ENCODE measurements around the gene CTTN.
"Not testable (repeated sequence)": the region's sequence is repeated elsewhere in the genome, so short reads cannot be mapped to it uniquely, and the experiment has no call there.

Gene CTTN

GRCh38 chr11:70407814-70408213, 9.5 kb downstream of the CTTN start:
- no peak overlapping the region for H2BK15ac ChIP-seq (ENCODE audit: low read length)
- no peak overlapping the region for H2AFZ ChIP-seq (ENCODE audit: low read length)
- WGBS, 2 donors (ENCODE audit: extremely low coverage in 2 of 2, insufficient read length in 2 of 2, insufficient replicate concordance in 1 of 2) = no CpG with 5 or more reads among the region's 6 CpGs
- H3K27me3 ChIP-seq (ENCODE audit: control insufficient read depth in 3 of 3, insufficient read depth in 3 of 3, low read depth in 1 of 3, low read length in 3 of 3) = no peaks in the 10 kb centered on the region
- H3K18ac ChIP-seq (ENCODE audit: low read length) = no peak overlapping the region
- no peak overlapping the region for H2BK5ac ChIP-seq (ENCODE audit: low read length)
- H3K4me1 ChIP-seq (ENCODE audit: control insufficient read depth in 2 of 2, insufficient read depth in 1 of 2, low read depth in 1 of 2, low read length in 2 of 2) = peaks cover 0 to 5% of the 10 kb centered on the region in 2 donors
- H3K14ac ChIP-seq (ENCODE audit: low read length) = no peak overlapping the region
- H2BK120ac ChIP-seq (ENCODE audit: low read depth, low read length) = no peak overlapping the region
- H3K4me2 ChIP-seq (ENCODE audit: insufficient read depth, low read length, poor library complexity, severe bottlenecking) = no peak overlapping the region
- no peak overlapping the region for H3K23ac ChIP-seq (ENCODE audit: low read depth, low read length, poor library complexity)
- no peak overlapping the region for H3K9ac ChIP-seq (ENCODE audit: low read depth, low read length, poor library complexity)
- H2AK5ac ChIP-seq (ENCODE audit: low read depth, low read length) = no peak overlapping the region
- H4K91ac ChIP-seq (ENCODE audit: low read depth, low read length, poor library complexity) = no peak overlapping the region
- H3K79me1 ChIP-seq (ENCODE audit: low read depth, low read length) = peaks cover 9% of the 10 kb centered on the region
- peaks cover 0 to 2% of the 10 kb centered on the region in 2 donors for H3K9me3 ChIP-seq (replicated peaks in 1 of 2; ENCODE audit: control insufficient read depth in 2 of 2, insufficient read depth in 1 of 2, low read depth in 1 of 2, low read length in 2 of 2)
- H3K4me3 ChIP-seq (ENCODE audit: low read length in 2 of 2) = no peak overlapping the region
- no peak for DNase-seq (ENCODE audit: low spot score)
- no peak overlapping the region for H4K8ac ChIP-seq (ENCODE audit: low read depth, low read length)
- no peak overlapping the region for H3K4ac ChIP-seq (ENCODE audit: low read length)
- H3K27ac ChIP-seq (replicated peaks; ENCODE audit: low read length) = no peak overlapping the region
- peaks cover 50 to 81% of the 10 kb centered on the region in 2 donors for H3K36me3 ChIP-seq (replicated peaks in 1 of 2; ENCODE audit: control insufficient read depth in 2 of 2, insufficient read depth in 2 of 2, low read length in 2 of 2)
- H2BK12ac ChIP-seq (ENCODE audit: low read length) = no peak overlapping the region

GRCh38 chr11:70408326-70408725, 10.0 kb downstream of the CTTN start:
- H3K4ac ChIP-seq (ENCODE audit: low read length); H2BK5ac ChIP-seq (ENCODE audit: low read length); DNase-seq (ENCODE audit: low spot score); H3K14ac ChIP-seq (ENCODE audit: low read length); H3K4me3 ChIP-seq (ENCODE audit: low read length in 2 of 2); H3K27ac ChIP-seq (replicated peaks; ENCODE audit: low read length); H3K9me3 ChIP-seq (replicated peaks in 1 of 2; ENCODE audit: control insufficient read depth in 2 of 2, insufficient read depth in 1 of 2, low read depth in 1 of 2, low read length in 2 of 2); H3K9ac ChIP-seq (ENCODE audit: low read depth, low read length, poor library complexity); H2BK120ac ChIP-seq (ENCODE audit: low read depth, low read length); H4K8ac ChIP-seq (ENCODE audit: low read depth, low read length); H3K23ac ChIP-seq (ENCODE audit: low read depth, low read length, poor library complexity); H3K18ac ChIP-seq (ENCODE audit: low read length); H3K4me2 ChIP-seq (ENCODE audit: insufficient read depth, low read length, poor library complexity, severe bottlenecking); H3K4me1 ChIP-seq (ENCODE audit: control insufficient read depth in 2 of 2, insufficient read depth in 1 of 2, low read depth in 1 of 2, low read length in 2 of 2); H3K27me3 ChIP-seq (ENCODE audit: control insufficient read depth in 3 of 3, insufficient read depth in 3 of 3, low read depth in 1 of 3, low read length in 3 of 3); H2AK5ac ChIP-seq (ENCODE audit: low read depth, low read length); H2BK12ac ChIP-seq (ENCODE audit: low read length); H4K91ac ChIP-seq (ENCODE audit: low read depth, low read length, poor library complexity); H2AFZ ChIP-seq (ENCODE audit: low read length); H3K79me1 ChIP-seq (ENCODE audit: low read depth, low read length); H2BK15ac ChIP-seq (ENCODE audit: low read length): not testable (repeated sequence)
- peaks cover 55 to 85% of the 10 kb centered on the region in 2 donors for H3K36me3 ChIP-seq (replicated peaks in 1 of 2; ENCODE audit: control insufficient read depth in 2 of 2, insufficient read depth in 2 of 2, low read length in 2 of 2)
- no CpG with 5 or more reads among the region's 4 CpGs for WGBS, 2 donors (ENCODE audit: extremely low coverage in 2 of 2, insufficient read length in 2 of 2, insufficient replicate concordance in 1 of 2)

- no peak overlapping the region for H3K4me3 ChIP-seq (ENCODE audit: low read length in 2 of 2)
- peaks cover 61 to 93% of the 10 kb centered on the region in 2 donors for H3K36me3 ChIP-seq (replicated peaks in 1 of 2; ENCODE audit: control insufficient read depth in 2 of 2, insufficient read depth in 2 of 2, low read length in 2 of 2)
- peaks cover 0 to 1% of the 10 kb centered on the region in 2 donors for H3K4me1 ChIP-seq (ENCODE audit: control insufficient read depth in 2 of 2, insufficient read depth in 1 of 2, low read depth in 1 of 2, low read length in 2 of 2)
- no peak overlapping the region for H2BK120ac ChIP-seq (ENCODE audit: low read depth, low read length)
- no peak overlapping the region for H3K23ac ChIP-seq (ENCODE audit: low read depth, low read length, poor library complexity)
- DNase-seq (ENCODE audit: low spot score) = no peak
- no peak overlapping the region for H2BK12ac ChIP-seq (ENCODE audit: low read length)
- H3K27ac ChIP-seq (replicated peaks; ENCODE audit: low read length) = no peak overlapping the region
- H3K14ac ChIP-seq (ENCODE audit: low read length) = no peak overlapping the region
- peaks cover 9% of the 10 kb centered on the region for H3K79me1 ChIP-seq (ENCODE audit: low read depth, low read length)
- no peaks in the 10 kb centered on the region for H3K9me3 ChIP-seq (replicated peaks in 1 of 2; ENCODE audit: control insufficient read depth in 2 of 2, insufficient read depth in 1 of 2, low read depth in 1 of 2, low read length in 2 of 2)
- no peak overlapping the region for H3K4me2 ChIP-seq (ENCODE audit: insufficient read depth, low read length, poor library complexity, severe bottlenecking)
- no peak overlapping the region for H4K8ac ChIP-seq (ENCODE audit: low read depth, low read length)
- H2BK15ac ChIP-seq (ENCODE audit: low read length) = no peak overlapping the region
- no CpG with 5 or more reads among the region's 10 CpGs for WGBS, 2 donors (ENCODE audit: extremely low coverage in 2 of 2, insufficient read length in 2 of 2, insufficient replicate concordance in 1 of 2)
- no peak overlapping the region for H3K18ac ChIP-seq (ENCODE audit: low read length)
- no peaks in the 10 kb centered on the region for H3K27me3 ChIP-seq (ENCODE audit: control insufficient read depth in 3 of 3, insufficient read depth in 3 of 3, low read depth in 1 of 3, low read length in 3 of 3)
- H3K9ac ChIP-seq (ENCODE audit: low read depth, low read length, poor library complexity) = no peak overlapping the region
- H2AFZ ChIP-seq (ENCODE audit: low read length) = no peak overlapping the region
- no peak overlapping the region for H3K4ac ChIP-seq (ENCODE audit: low read length)
- H2BK5ac ChIP-seq (ENCODE audit: low read length) = no peak overlapping the region
- H2AK5ac ChIP-seq (ENCODE audit: low read depth, low read length) = no peak overlapping the region
- no peak overlapping the region for H4K91ac ChIP-seq (ENCODE audit: low read depth, low read length, poor library complexity)
These were observed 11.1 kb downstream of the CTTN start for GRCh38 chr11:70409437-70409836.

GRCh38 chr11:70409871-70410270, 11.5 kb downstream of the CTTN start:
- no CpG with 5 or more reads among the region's 7 CpGs for WGBS, 2 donors (ENCODE audit: extremely low coverage in 2 of 2, insufficient read length in 2 of 2, insufficient replicate concordance in 1 of 2)
- H2BK15ac ChIP-seq (ENCODE audit: low read length) = no peak overlapping the region
- no peak overlapping the region for H3K4me3 ChIP-seq (ENCODE audit: low read length in 2 of 2)
- H3K4me2 ChIP-seq (ENCODE audit: insufficient read depth, low read length, poor library complexity, severe bottlenecking) = no peak overlapping the region
- H3K18ac ChIP-seq (ENCODE audit: low read length) = no peak overlapping the region
- no peak overlapping the region for H3K9ac ChIP-seq (ENCODE audit: low read depth, low read length, poor library complexity)
- peaks cover 65 to 97% of the 10 kb centered on the region in 2 donors for H3K36me3 ChIP-seq (replicated peaks in 1 of 2; ENCODE audit: control insufficient read depth in 2 of 2, insufficient read depth in 2 of 2, low read length in 2 of 2)
- H3K4me1 ChIP-seq (ENCODE audit: control insufficient read depth in 2 of 2, insufficient read depth in 1 of 2, low read depth in 1 of 2, low read length in 2 of 2) = peaks cover 0 to 1% of the 10 kb centered on the region in 2 donors
- no peak overlapping the region for H2BK12ac ChIP-seq (ENCODE audit: low read length)
- no peak overlapping the region for H2BK120ac ChIP-seq (ENCODE audit: low read depth, low read length)
- no peaks in the 10 kb centered on the region for H3K27me3 ChIP-seq (ENCODE audit: control insufficient read depth in 3 of 3, insufficient read depth in 3 of 3, low read depth in 1 of 3, low read length in 3 of 3)
- no peak overlapping the region for H2AFZ ChIP-seq (ENCODE audit: low read length)
- no peak overlapping the region for H3K4ac ChIP-seq (ENCODE audit: low read length)
- no peak for DNase-seq (ENCODE audit: low spot score)
- H2AK5ac ChIP-seq (ENCODE audit: low read depth, low read length) = no peak overlapping the region
- H3K9me3 ChIP-seq (replicated peaks in 1 of 2; ENCODE audit: control insufficient read depth in 2 of 2, insufficient read depth in 1 of 2, low read depth in 1 of 2, low read length in 2 of 2) = no peaks in the 10 kb centered on the region
- H2BK5ac ChIP-seq (ENCODE audit: low read length) = no peak overlapping the region
- H4K91ac ChIP-seq (ENCODE audit: low read depth, low read length, poor library complexity) = no peak overlapping the region
- no peak overlapping the region for H3K23ac ChIP-seq (ENCODE audit: low read depth, low read length, poor library complexity)
- H3K14ac ChIP-seq (ENCODE audit: low read length) = no peak overlapping the region
- no peak overlapping the region for H3K27ac ChIP-seq (replicated peaks; ENCODE audit: low read length)
- H4K8ac ChIP-seq (ENCODE audit: low read depth, low read length) = no peak overlapping the region
- H3K79me1 ChIP-seq (ENCODE audit: low read depth, low read length) = peaks cover 9% of the 10 kb centered on the region

Data from neuronal stem cell (in vitro differentiated cells).